Panc1 (cell line): ENCODE results near the gene RPL10A. TPM values are rescaled to one million over a fixed set of nuclear protein-coding genes. Genes with fewer than 3 reads are reported as not detected.

Experiments
- ATAC-seq: fragments of 200-7000 bp; cut with Tn5 transposase; 2 replicates; pipeline ENCODE4 v1.9.1; 2020; ENCODE audit warnings: mild to moderate bottlenecking, moderate library complexity
- BruUV-seq: library from RNA; stranded (reverse); fragments of 400-500 nt; replicated peaks from 2 replicates; lab custom pipeline; 2021; lab: Mats Ljungman, UMichigan
- CTCF ChIA-PET: fragments of 300-600 bp; sonication (Branson Sonifier 250); formaldehyde crosslinking; loops from one replicate; lab custom pipeline; 2022; ENCODE audit warnings: antibody characterized with exemption; lab: Charles Lee
- POLR2A ChIA-PET: fragments of 300-600 bp; sonication (Branson Sonifier 250); formaldehyde crosslinking; loops from one replicate; lab custom pipeline; 2022; ENCODE audit warnings: antibody characterized with exemption; lab: Charles Lee
- DNase-seq: peaks from one replicate; pipeline ENCODE4 v3.0.0-alpha.2; 2010; ENCODE audit warnings: low read depth, low spot score
- H3K27ac ChIP-seq: 2 replicates; pipeline ENCODE4 v1.5.1; 2011; ENCODE audit warnings: mild to moderate bottlenecking, low read length, inconsistent platforms
- H3K27me3 ChIP-seq: fragments of 200-500 bp; sonication (Bioruptor generic); 2 replicates; pipeline ENCODE4 v1.6.0; 2014; ENCODE audit warnings: low read length, inconsistent platforms; ENCODE audit not compliant: control insufficient read depth, insufficient read depth
- H3K36me3 ChIP-seq: fragments of 200-500 bp; sonication (Bioruptor generic); 2 replicates; pipeline ENCODE4 v1.5.1; 2014; ENCODE audit warnings: inconsistent platforms, mild to moderate bottlenecking, low read length, moderate library complexity; ENCODE audit not compliant: control insufficient read depth, insufficient read depth
- H3K4me1 ChIP-seq: 2 replicates; pipeline ENCODE4 v1.5.1; 2011; ENCODE audit warnings: inconsistent platforms, mild to moderate bottlenecking, low read length, moderate library complexity; ENCODE audit not compliant: control insufficient read depth, insufficient read depth
- H3K4me3 ChIP-seq, 2 experiments: 2 replicates each; pipeline ENCODE4 v1.5.1; 2011 to 2012; ENCODE audit warnings: low read depth in 2 of 2, low read length in 2 of 2, mild to moderate bottlenecking in 2 of 2, inconsistent platforms in 1 of 2, moderate library complexity in 1 of 2
- H3K9me3 ChIP-seq: fragments of 200-500 bp; sonication (Bioruptor generic); 2 replicates; pipeline ENCODE4 v1.5.1; 2014; ENCODE audit warnings: low read depth, mild to moderate bottlenecking, inconsistent platforms, low read length, moderate library complexity; ENCODE audit not compliant: control insufficient read depth, insufficient read depth
- POLR2AphosphoS5 ChIP-seq: IDR thresholded peaks from 2 replicates; pipeline ENCODE4 v1.6.1; 2012; ENCODE audit warnings: mild to moderate bottlenecking, low read depth, low read length, moderate library complexity
- SIN3A ChIP-seq: IDR thresholded peaks from 2 replicates; pipeline ENCODE4 v1.6.1; 2012; ENCODE audit warnings: low read depth, mild to moderate bottlenecking, low read length, moderate library complexity, borderline replicate concordance; ENCODE audit not compliant: insufficient read depth
- TCF7L2 ChIP-seq: IDR thresholded peaks from 2 replicates; pipeline ENCODE4 v1.6.1; 2011; ENCODE audit warnings: mild to moderate bottlenecking, low read depth, low read length, inconsistent platforms
- in situ Hi-C: cut with HindIII; loops from 2 replicates; pipeline ENCODE4 v1.10.0; 2016; ENCODE audit warnings: low sequenced_read_pairs, low pct_unique_long_range_greater_than_20kb
- intact Hi-C: fragments of 100-400 bp; cut with micrococcal nuclease; formaldehyde crosslinking; loops from one replicate; pipeline ENCODE4 v1.10.0; 2022; ENCODE audit not compliant: unreplicated experiment
- total RNA-seq: library from RNA; stranded (reverse); gene quantifications from one replicate; pipeline ENCODE4 v1.2.1, GENCODE V29; 2021; ENCODE audit not compliant: unreplicated experiment
- TF ChIP-seq, protein P1 (sequence below), 2 experiments: IDR thresholded peaks; 2 replicates each; pipeline ENCODE4 v1.6.1; 2011 to 2012; ENCODE audit warnings: low read depth in 2 of 2, control low read depth in 1 of 2, low read length in 1 of 2, mild to moderate bottlenecking in 1 of 2, moderate library complexity in 1 of 2; ENCODE audit not compliant: insufficient read depth in 1 of 2
- TF ChIP-seq, protein P2 (sequence below): fragments of 450-650 bp; IDR thresholded peaks from 2 replicates; pipeline ENCODE4 v1.5.1; 2017; ENCODE audit warnings: mild to moderate bottlenecking

The RPL10A gene
- total RNA-seq, 1 experiment from 2014 or later = 732 TPM

DNA sequence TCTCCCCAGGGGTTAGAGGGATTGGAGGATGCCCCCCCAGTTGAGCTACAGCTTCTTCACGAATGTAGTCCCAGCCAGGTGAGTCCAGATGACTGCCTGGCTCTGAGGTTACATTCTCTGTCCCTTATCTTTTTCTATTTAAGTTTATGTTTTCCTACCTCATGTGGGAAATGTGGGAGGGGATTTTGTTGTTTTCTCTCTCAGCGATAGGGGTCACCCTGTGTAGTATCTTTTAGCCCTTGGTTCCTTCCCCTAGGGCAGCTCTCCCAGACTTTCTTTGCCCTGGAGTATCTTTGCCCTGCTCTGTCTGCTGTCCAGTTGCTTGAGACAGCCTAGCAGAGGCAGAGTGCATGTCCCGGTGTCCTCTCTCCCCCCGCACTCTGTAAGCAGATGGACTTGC lies 10.3 kb upstream of the RPL10A start:
- in situ Hi-C loops = no loop called here
- ChIA-PET CTCF (no interaction called here), POLR2A (no interaction called here)
- H3K9me3 ChIP-seq = no peaks in the 10 kb centered on the region
- H3K27ac ChIP-seq = no peak overlapping the region
- H3K4me1 ChIP-seq = peaks cover 10% of the 10 kb centered on the region
- BruUV-seq = no TSS peak
- H3K36me3 ChIP-seq = no peaks in the 10 kb centered on the region
- ATAC-seq (no peak), DNase-seq (no peak)
- no peak overlapping the region for H3K4me3 ChIP-seq
- TF ChIP-seq SIN3A (no peak), POLR2AphosphoS5 (no peak), TCF7L2 (no peak)
- TF ChIP-seq, protein P1, sequence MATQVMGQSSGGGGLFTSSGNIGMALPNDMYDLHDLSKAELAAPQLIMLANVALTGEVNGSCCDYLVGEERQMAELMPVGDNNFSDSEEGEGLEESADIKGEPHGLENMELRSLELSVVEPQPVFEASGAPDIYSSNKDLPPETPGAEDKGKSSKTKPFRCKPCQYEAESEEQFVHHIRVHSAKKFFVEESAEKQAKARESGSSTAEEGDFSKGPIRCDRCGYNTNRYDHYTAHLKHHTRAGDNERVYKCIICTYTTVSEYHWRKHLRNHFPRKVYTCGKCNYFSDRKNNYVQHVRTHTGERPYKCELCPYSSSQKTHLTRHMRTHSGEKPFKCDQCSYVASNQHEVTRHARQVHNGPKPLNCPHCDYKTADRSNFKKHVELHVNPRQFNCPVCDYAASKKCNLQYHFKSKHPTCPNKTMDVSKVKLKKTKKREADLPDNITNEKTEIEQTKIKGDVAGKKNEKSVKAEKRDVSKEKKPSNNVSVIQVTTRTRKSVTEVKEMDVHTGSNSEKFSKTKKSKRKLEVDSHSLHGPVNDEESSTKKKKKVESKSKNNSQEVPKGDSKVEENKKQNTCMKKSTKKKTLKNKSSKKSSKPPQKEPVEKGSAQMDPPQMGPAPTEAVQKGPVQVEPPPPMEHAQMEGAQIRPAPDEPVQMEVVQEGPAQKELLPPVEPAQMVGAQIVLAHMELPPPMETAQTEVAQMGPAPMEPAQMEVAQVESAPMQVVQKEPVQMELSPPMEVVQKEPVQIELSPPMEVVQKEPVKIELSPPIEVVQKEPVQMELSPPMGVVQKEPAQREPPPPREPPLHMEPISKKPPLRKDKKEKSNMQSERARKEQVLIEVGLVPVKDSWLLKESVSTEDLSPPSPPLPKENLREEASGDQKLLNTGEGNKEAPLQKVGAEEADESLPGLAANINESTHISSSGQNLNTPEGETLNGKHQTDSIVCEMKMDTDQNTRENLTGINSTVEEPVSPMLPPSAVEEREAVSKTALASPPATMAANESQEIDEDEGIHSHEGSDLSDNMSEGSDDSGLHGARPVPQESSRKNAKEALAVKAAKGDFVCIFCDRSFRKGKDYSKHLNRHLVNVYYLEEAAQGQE (IDR thresholded peaks at IDR 0.05; ENCODE audit: insufficient read depth in 1 of 2, low read depth in 2 of 2, low read length in 1 of 2) = no peak
- TF ChIP-seq, protein P2, sequence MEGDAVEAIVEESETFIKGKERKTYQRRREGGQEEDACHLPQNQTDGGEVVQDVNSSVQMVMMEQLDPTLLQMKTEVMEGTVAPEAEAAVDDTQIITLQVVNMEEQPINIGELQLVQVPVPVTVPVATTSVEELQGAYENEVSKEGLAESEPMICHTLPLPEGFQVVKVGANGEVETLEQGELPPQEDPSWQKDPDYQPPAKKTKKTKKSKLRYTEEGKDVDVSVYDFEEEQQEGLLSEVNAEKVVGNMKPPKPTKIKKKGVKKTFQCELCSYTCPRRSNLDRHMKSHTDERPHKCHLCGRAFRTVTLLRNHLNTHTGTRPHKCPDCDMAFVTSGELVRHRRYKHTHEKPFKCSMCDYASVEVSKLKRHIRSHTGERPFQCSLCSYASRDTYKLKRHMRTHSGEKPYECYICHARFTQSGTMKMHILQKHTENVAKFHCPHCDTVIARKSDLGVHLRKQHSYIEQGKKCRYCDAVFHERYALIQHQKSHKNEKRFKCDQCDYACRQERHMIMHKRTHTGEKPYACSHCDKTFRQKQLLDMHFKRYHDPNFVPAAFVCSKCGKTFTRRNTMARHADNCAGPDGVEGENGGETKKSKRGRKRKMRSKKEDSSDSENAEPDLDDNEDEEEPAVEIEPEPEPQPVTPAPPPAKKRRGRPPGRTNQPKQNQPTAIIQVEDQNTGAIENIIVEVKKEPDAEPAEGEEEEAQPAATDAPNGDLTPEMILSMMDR = no peak
- intact Hi-C loops = no loop called here
- H3K27me3 ChIP-seq = no peaks in the 10 kb centered on the region

DNA sequence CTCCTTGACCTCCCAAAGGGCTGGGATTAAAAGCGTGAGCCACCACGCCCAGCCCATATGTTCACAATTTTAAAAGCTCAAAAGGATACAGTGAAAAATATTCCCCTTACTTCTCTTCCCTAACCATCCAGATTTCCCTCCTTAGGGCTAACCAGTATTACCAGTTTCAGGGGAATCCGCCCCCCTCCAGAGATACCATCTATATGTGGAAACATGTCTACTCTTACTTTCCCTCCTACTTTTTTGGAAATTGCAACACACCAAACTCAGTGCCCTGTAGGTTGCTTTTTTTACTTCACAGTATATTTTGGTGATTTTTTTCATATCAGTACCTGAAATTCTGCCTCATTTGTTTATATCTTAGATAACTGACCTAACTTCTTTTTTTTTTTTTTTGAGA lies 6.9 kb upstream of the RPL10A start:
- H3K27me3 ChIP-seq = no peaks in the 10 kb centered on the region
- no peaks in the 10 kb centered on the region for H3K4me1 ChIP-seq
- in situ Hi-C loops = no loop called here
- CTCF ChIA-PET = no interaction called here
- TF ChIP-seq, protein P1 (IDR thresholded peaks at IDR 0.05; ENCODE audit: insufficient read depth in 1 of 2, low read depth in 2 of 2, low read length in 1 of 2) = no peak
- TF ChIP-seq SIN3A (no peak), POLR2AphosphoS5 (no peak), TCF7L2 (no peak)
- TF ChIP-seq, protein P2 = no peak
- ATAC-seq (no peak), DNase-seq (no peak)
- BruUV-seq = no TSS peak
- H3K4me3 ChIP-seq = no peak overlapping the region
- no peaks in the 10 kb centered on the region for H3K9me3 ChIP-seq
- intact Hi-C loops = no loop called here
- POLR2A ChIA-PET = no interaction called here
- H3K36me3 ChIP-seq = no peaks in the 10 kb centered on the region
- no peak overlapping the region for H3K27ac ChIP-seq
